Tibial nerve (tissue), 4 donors: Measurements from ENCODE around the gene SNX30.

Source experiments
- EP300 ChIP-seq, 2 donors: sonication (generic); formaldehyde crosslinking; IDR thresholded peaks; one replicate each; pipeline ENCODE4 v1.6.1; 2017; ENCODE audit warnings: antibody characterized with exemption in 2 of 2, mild to moderate bottlenecking in 1 of 2
- POLR2A ChIP-seq, 2 donors: fragments of 450-650 bp; IDR thresholded peaks; one replicate each; pipeline ENCODE4 v1.6.1; 2017; ENCODE audit warnings: antibody characterized with exemption in 2 of 2, mild to moderate bottlenecking in 2 of 2, moderate library complexity in 2 of 2
- TF ChIP-seq, protein P1 (sequence below), 5 experiments: fragments of 200-600 bp in 3 of 5; fragments of 450-650 bp in 2 of 5; sonication (generic) in 3 of 5; IDR thresholded peaks; one replicate each; pipeline ENCODE4 v1.5.1; 2016 to 2019; ENCODE audit warnings: antibody characterized with exemption in 5 of 5, mild to moderate bottlenecking in 3 of 5, moderate library complexity in 2 of 5

DNA sequence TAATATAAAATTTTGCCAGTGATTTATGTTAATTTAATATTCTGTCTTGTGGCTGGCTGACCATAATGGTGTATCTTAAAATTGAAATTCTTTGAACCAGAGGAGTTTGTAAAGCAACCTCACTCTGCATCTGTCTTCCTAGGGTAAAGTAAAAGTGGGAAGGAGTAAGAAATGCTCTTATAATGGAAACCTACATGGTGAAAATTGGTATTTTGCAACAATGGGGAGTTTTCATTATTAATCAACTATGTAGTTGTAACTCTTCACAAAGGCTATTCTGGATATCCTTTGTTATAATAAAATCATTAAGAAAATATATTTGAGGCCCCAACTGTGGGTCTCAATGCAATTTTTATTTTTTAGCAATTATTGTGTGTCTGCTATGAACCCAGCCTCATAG lies 44.2 kb downstream of the SNX30 start:
- TF ChIP-seq, protein P1, sequence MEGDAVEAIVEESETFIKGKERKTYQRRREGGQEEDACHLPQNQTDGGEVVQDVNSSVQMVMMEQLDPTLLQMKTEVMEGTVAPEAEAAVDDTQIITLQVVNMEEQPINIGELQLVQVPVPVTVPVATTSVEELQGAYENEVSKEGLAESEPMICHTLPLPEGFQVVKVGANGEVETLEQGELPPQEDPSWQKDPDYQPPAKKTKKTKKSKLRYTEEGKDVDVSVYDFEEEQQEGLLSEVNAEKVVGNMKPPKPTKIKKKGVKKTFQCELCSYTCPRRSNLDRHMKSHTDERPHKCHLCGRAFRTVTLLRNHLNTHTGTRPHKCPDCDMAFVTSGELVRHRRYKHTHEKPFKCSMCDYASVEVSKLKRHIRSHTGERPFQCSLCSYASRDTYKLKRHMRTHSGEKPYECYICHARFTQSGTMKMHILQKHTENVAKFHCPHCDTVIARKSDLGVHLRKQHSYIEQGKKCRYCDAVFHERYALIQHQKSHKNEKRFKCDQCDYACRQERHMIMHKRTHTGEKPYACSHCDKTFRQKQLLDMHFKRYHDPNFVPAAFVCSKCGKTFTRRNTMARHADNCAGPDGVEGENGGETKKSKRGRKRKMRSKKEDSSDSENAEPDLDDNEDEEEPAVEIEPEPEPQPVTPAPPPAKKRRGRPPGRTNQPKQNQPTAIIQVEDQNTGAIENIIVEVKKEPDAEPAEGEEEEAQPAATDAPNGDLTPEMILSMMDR (IDR thresholded peaks at IDR 0.05), result no peak
- TF ChIP-seq EP300 (IDR thresholded peaks at IDR 0.05) (no peak), POLR2A (IDR thresholded peaks at IDR 0.05) (no peak)
